OCI-LY1 (cell line): ENCODE measurements around the gene GOLM1.

Source experiments
- H2AFZ ChIP-seq: fragments of 200-600 bp; sonication (generic), shearing (Covaris generic); 2 replicates; pipeline ENCODE4 v1.6.0; 2014; ENCODE audit warnings: antibody characterized with exemption, mild to moderate bottlenecking, low read length
- H3F3A ChIP-seq: fragments of 200-600 bp; sonication (generic), shearing (Covaris generic); 2 replicates; pipeline ENCODE4 v1.6.0; 2014; ENCODE audit warnings: mild to moderate bottlenecking, antibody characterized with exemption, low read length, moderate library complexity; ENCODE audit not compliant: insufficient read depth
- H3K27ac ChIP-seq: fragments of 200-600 bp; sonication (generic); 2 replicates; pipeline ENCODE4 v1.5.1; 2014; ENCODE audit warnings: low read length, mixed run types, mild to moderate bottlenecking, low read depth; ENCODE audit not compliant: poor library complexity, severe bottlenecking
- H3K27me3 ChIP-seq: fragments of 200-600 bp; sonication (generic); 2 replicates; pipeline ENCODE4 v1.6.0; 2014; ENCODE audit warnings: antibody characterized with exemption, mild to moderate bottlenecking, low read length, moderate library complexity; ENCODE audit not compliant: insufficient read depth
- H3K36me3 ChIP-seq: fragments of 200-600 bp; sonication (generic); 2 replicates; pipeline ENCODE4 v1.6.1; 2014; ENCODE audit warnings: mild to moderate bottlenecking, antibody characterized with exemption, low read length, moderate library complexity, mixed read lengths; ENCODE audit not compliant: insufficient read depth
- H3K4me1 ChIP-seq: fragments of 200-600 bp; sonication (generic); 2 replicates; pipeline ENCODE4 v1.5.1; 2014; ENCODE audit warnings: mild to moderate bottlenecking, low read length, moderate library complexity; ENCODE audit not compliant: insufficient read depth, severe bottlenecking
- H3K4me2 ChIP-seq: fragments of 200-600 bp; sonication (generic), shearing (Covaris generic); 2 replicates; pipeline ENCODE4 v1.6.1; 2014; ENCODE audit warnings: low read length
- H3K4me3 ChIP-seq: fragments of 200-600 bp; sonication (generic); 2 replicates; pipeline ENCODE4 v1.5.1; 2014; ENCODE audit warnings: low read length, low read depth, mild to moderate bottlenecking, mixed read lengths; ENCODE audit not compliant: poor library complexity, severe bottlenecking
- H3K79me2 ChIP-seq: fragments of 200-600 bp; shearing (Covaris generic); 2 replicates; pipeline ENCODE4 v1.6.1; 2016; ENCODE audit warnings: mixed run types, low read length, mixed read lengths; ENCODE audit not compliant: insufficient read depth
- H3K9ac ChIP-seq: fragments of 200-600 bp; sonication (generic), shearing (Covaris generic); 2 replicates; pipeline ENCODE4 v1.6.1; 2014; ENCODE audit warnings: mild to moderate bottlenecking, low read length, mixed read lengths
- H3K9me2 ChIP-seq: fragments of 200-600 bp; sonication (generic), shearing (Covaris generic); 2 replicates; pipeline ENCODE4 v1.6.1; 2014; ENCODE audit warnings: low read depth, mild to moderate bottlenecking, low read length, mixed read lengths
- H3K9me3 ChIP-seq: fragments of 200-600 bp; shearing (Covaris generic); 2 replicates; pipeline ENCODE4 v1.6.1; 2014; ENCODE audit warnings: low read length, mixed read lengths
- H4K20me1 ChIP-seq: fragments of 200-600 bp; sonication (generic), shearing (Covaris generic); 2 replicates; pipeline ENCODE4 v1.6.0; 2016; ENCODE audit warnings: mild to moderate bottlenecking, low read length; ENCODE audit not compliant: insufficient read depth
- EZH2 ChIP-seq: fragments of 200-600 bp; sonication (generic), shearing (Covaris generic); IDR thresholded peaks from 2 replicates; pipeline ENCODE4 v1.8.0; 2017; ENCODE audit warnings: borderline replicate concordance, mixed run types, mild to moderate bottlenecking, antibody characterized with exemption, low read length, moderate library complexity, mixed read lengths
- TF ChIP-seq, protein P1 (sequence below): fragments of 200-600 bp; sonication (generic), shearing (Covaris generic); IDR thresholded peaks from 2 replicates; pipeline ENCODE4 v1.5.1; 2017; ENCODE audit warnings: mild to moderate bottlenecking, antibody characterized with exemption, low read length, moderate library complexity, mixed read lengths

The GOLM1 gene

DNA sequence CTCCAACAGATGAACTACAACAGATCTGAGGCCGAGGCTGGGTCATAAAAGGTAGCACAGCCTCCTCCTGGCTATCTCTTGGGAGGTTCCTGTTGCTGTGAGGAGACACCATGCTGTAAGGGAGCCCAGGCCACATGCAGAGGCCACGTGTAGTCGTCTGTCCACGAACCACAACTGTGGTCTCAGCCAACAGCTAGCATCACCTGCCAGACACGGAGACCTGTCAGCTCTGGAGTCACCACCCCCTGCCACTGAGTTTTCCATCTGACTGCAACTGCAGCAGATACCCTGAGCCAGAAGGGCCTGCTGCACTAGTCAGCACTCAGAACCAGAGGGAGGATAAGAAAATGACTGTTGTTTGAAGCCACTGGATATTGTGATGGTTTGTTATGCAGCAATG, 12.7 kb upstream of the GOLM1 start:
- H3K4me3 ChIP-seq, result no peak overlapping the region
- no peak for TF ChIP-seq EZH2
- TF ChIP-seq, protein P1, sequence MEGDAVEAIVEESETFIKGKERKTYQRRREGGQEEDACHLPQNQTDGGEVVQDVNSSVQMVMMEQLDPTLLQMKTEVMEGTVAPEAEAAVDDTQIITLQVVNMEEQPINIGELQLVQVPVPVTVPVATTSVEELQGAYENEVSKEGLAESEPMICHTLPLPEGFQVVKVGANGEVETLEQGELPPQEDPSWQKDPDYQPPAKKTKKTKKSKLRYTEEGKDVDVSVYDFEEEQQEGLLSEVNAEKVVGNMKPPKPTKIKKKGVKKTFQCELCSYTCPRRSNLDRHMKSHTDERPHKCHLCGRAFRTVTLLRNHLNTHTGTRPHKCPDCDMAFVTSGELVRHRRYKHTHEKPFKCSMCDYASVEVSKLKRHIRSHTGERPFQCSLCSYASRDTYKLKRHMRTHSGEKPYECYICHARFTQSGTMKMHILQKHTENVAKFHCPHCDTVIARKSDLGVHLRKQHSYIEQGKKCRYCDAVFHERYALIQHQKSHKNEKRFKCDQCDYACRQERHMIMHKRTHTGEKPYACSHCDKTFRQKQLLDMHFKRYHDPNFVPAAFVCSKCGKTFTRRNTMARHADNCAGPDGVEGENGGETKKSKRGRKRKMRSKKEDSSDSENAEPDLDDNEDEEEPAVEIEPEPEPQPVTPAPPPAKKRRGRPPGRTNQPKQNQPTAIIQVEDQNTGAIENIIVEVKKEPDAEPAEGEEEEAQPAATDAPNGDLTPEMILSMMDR, result no peak

DNA sequence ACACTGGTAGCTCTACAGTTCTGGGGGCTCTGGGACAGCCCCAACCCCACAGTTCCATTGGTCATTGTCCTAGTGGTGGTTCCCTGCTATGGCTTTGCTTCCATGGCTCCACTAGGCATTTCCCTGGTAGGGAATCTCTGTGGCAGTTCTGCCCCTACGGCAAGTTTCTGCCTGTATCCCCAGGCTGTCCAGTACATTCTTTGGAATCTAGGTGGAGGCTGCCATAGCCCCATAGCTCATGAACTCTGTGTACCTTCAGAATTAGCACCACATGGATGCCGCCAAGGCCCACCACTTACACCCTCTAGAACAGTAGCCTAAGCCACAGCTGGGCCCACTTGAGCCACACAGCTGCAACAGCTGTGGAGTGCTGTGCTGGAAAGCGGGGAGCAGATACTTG, 3.3 kb upstream of the GOLM1 start:
- H3K4me3 ChIP-seq, result no peak overlapping the region
- H2AFZ ChIP-seq, result no peak overlapping the region
- TF ChIP-seq, protein P1, result no peak
- TF ChIP-seq EZH2, result no peak
- H3K4me2 ChIP-seq, result no peak overlapping the region
- no peaks in the 10 kb centered on the region for H4K20me1 ChIP-seq
- H3K9me3 ChIP-seq, result no peaks in the 10 kb centered on the region
- H3K4me1 ChIP-seq, result no peaks in the 10 kb centered on the region
- no peaks in the 10 kb centered on the region for H3K9me2 ChIP-seq
- no peak overlapping the region for H3K9ac ChIP-seq
- H3K79me2 ChIP-seq, result no peaks in the 10 kb centered on the region
- peaks cover 3% of the 10 kb centered on the region; the same call in 1 of the 2 replicates for H3K27me3 ChIP-seq
- no peaks in the 10 kb centered on the region for H3K36me3 ChIP-seq
- H3K27ac ChIP-seq, result no peak overlapping the region
- H3F3A ChIP-seq, result no peaks in the 10 kb centered on the region

More for the DNA sequence above, 12.7 kb upstream of the GOLM1 start:
- Histone ChIP-seq H3K27ac (no peak overlapping the region), H3K36me3 (no peaks in the 10 kb centered on the region), H3F3A (no peaks in the 10 kb centered on the region), H3K4me1 (no peaks in the 10 kb centered on the region), H3K79me2 (no peaks in the 10 kb centered on the region), H3K9ac (no peak overlapping the region), H4K20me1 (no peaks in the 10 kb centered on the region), H3K27me3 (no peaks in the 10 kb centered on the region), H3K4me2 (no peak overlapping the region), H3K9me2 (no peaks in the 10 kb centered on the region), H3K9me3 (no peaks in the 10 kb centered on the region), H2AFZ (no peak overlapping the region)

DNA sequence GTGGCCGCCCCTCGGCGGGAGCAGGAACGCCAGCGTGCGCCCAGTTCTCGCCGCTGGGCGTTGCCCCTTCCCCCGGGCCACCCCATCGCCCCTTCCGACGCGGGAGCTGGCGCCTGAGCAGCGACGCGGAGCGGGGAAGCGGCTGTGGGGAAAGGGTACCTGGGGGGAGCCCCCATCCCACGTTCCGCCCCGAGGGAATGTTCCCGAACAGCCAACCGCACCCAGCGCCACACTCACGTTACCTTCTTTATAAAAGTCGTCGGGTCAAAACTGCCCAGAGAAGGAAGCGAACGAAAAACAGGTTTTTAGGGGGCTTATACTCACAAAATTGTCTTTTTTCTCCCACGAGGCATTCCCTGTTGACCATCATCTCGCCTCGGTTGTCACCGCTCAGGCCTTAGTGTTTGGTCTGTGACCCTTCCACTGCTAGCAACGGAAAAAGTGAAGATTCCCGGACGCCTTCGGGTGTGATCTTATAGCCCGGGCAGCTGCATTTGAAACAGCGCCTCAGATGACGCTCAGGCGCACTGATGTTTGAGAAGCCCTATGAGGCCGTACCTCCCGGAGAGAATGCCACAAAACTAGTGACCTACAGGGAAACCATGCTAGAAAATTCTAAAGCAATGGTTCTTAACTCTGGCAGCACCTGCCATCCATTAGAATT, 475 bp upstream of the GOLM1 start:
- no peak for TF ChIP-seq EZH2
- TF ChIP-seq, protein P1, result no peak

More for the DNA sequence above, 475 bp upstream of the GOLM1 start:
- H3F3A ChIP-seq, result no peaks in the 10 kb centered on the region
- peaks cover 3% of the 10 kb centered on the region; the same call in 1 of the 2 replicates for H3K27me3 ChIP-seq
- no peaks in the 10 kb centered on the region for H3K79me2 ChIP-seq
- no peak overlapping the region for H2AFZ ChIP-seq
- H3K4me2 ChIP-seq, result peak overlapping the region; percentile 57; the same call in 1 of the 2 replicates
- peak overlapping the region; percentile 45 for H3K4me3 ChIP-seq
- H3K9ac ChIP-seq, result no peak overlapping the region
- no peaks in the 10 kb centered on the region for H3K9me2 ChIP-seq
- H3K36me3 ChIP-seq, result no peaks in the 10 kb centered on the region
- H3K27ac ChIP-seq, result no peak overlapping the region
- no peaks in the 10 kb centered on the region for H4K20me1 ChIP-seq
- no peaks in the 10 kb centered on the region for H3K4me1 ChIP-seq
- H3K9me3 ChIP-seq, result no peaks in the 10 kb centered on the region
